ENCODE data around the gene TTC17.
A peak's percentile ranks its signal among the peaks of the same experiment; 100 is the strongest.
"Not testable (repeated sequence)": the region's sequence is repeated elsewhere in the genome, so short reads cannot be mapped to it uniquely, and the experiment has no call there.

TTC17 gene, protein sequence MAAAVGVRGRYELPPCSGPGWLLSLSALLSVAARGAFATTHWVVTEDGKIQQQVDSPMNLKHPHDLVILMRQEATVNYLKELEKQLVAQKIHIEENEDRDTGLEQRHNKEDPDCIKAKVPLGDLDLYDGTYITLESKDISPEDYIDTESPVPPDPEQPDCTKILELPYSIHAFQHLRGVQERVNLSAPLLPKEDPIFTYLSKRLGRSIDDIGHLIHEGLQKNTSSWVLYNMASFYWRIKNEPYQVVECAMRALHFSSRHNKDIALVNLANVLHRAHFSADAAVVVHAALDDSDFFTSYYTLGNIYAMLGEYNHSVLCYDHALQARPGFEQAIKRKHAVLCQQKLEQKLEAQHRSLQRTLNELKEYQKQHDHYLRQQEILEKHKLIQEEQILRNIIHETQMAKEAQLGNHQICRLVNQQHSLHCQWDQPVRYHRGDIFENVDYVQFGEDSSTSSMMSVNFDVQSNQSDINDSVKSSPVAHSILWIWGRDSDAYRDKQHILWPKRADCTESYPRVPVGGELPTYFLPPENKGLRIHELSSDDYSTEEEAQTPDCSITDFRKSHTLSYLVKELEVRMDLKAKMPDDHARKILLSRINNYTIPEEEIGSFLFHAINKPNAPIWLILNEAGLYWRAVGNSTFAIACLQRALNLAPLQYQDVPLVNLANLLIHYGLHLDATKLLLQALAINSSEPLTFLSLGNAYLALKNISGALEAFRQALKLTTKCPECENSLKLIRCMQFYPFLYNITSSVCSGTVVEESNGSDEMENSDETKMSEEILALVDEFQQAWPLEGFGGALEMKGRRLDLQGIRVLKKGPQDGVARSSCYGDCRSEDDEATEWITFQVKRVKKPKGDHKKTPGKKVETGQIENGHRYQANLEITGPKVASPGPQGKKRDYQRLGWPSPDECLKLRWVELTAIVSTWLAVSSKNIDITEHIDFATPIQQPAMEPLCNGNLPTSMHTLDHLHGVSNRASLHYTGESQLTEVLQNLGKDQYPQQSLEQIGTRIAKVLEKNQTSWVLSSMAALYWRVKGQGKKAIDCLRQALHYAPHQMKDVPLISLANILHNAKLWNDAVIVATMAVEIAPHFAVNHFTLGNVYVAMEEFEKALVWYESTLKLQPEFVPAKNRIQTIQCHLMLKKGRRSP

DNA sequence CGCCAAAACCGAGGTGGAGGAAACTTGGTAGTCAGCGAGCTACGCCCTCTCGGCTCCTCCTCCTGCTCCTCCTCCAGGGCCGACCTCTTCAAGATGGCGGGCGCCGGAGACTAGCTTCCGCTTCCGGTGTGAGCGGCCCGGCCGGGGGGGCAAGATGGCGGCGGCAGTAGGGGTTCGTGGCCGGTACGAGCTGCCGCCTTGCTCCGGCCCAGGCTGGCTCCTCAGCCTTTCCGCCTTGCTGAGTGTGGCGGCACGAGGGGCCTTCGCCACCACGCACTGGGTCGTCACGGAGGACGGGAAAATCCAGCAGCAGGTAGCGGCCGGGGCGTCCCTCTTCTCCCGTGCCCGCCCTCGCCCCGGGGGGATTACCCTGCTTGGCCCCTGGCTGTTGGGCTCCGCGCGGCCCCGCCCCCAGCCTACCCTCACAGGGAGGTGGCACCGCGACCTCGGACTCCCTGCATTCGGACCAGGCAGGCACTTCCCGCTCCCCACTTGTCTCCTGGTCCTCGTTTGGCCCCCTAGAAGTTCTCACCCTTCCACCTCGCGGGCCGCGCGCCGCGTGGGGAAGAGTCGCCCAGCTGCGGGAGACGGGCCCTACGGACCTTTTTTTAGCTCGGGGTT, at the start of gene TTC17:
TSS of gene TTC17 (plus strand) at position 120 of the 621 bp plus-strand sequence. CDS start at position 155, 35 bp downstream.
- DNase-seq = peak; percentile 94 to 97

DNA sequence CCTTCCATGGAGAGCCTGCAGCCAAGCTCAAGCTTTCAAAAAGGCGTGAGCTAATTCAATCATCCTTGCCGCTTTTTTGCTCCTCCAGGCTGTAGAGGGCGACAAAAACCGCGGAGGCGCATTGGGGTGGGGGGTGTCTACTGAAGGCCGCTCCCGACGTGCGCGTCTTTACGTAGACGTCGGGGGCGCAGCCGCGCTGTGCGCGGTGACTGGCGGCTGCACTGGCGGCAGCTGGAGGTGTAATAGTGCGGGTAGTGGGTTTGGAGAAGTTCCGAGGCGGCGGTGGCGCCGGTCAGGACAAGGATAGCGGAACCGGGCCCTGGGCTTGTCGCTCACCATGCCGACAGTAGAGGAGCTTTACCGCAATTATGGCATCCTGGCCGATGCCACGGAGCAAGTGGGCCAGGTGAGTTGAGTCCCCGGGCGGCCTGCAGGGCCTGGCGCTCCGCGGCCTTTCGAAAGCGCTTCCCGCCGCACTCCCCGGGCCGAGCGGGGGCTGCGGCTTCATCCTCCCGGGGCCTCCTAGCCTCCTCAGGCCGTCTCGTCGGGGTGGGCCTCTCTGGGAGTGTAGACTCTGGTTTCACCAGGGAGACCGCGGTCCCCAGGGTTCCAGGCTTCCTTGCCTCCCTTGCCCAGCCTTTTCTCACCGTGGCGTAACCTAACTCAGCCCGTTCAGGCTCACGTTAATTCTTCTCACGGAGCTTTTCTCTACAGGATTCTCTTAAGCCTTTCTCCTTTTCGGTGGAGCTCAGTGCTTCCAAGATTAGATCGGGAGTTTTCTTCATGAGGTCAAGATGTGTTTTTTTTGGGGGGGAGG, 46.7 kb upstream of the TTC17 start, which contains the start of gene API5:
TSS of gene API5 (plus strand) at position 206 of the 817 bp plus-strand sequence. CDS start at position 338, 132 bp downstream.
- DNase-seq = peak; percentile 97 to 98

DNA sequence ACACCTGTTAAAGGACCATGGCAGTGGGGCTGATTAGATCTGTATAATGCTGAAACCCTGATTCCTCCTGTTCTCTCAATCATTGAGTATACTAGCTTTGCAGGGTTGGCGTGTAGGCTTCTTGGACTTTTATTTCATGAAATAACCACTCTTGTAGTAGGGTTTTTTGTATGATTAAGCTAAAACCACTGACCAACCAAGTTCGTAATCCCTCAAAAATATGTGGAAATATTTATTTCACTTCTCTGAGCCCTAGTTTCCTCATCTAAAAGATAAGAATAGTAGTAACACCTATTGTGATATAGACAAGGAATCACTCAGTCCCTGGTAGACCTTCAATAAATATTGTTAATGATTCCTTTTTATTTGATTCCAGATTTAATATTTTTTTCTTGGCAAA, 42.8 kb upstream of the TTC17 start:
- no peak for DNase-seq

DNA sequence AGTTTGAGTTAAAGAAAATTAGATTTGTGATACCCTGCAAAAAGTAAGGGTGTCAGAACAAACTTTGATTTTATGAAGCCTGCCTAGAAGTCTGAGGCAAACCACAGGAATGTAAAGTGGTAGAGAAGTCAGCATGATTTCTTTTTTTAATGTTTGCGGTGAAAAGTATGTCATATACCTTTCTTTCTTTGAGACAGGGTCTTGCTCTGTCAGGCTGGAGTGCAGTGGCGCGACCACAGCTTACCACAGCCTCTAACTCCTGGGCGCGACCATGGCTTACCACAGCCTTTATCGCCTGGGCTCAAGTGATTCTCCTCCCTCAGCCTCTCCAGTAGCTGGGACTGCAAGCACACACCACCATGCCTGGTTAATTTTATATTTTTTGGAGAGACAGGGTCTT, 42.3 kb upstream of the TTC17 start:
- no peak for DNase-seq

DNA sequence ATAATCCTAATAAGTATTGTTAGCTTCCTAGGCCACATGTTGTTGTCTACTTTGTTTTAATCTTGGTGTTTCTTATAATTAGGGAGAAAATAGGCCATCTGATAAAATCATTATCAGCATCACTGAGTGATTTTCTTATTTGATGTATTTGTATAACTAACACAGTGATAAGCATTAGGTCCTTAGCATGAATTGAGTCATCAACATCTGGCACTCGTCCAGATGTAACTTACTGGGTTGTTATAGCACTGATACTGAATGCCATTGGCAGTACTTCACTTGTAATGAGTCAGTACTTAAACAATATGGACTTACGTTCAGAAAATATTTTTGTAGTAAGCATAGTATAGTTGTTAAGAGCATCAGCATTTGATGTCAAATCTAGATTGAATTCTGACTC, 30.7 kb upstream of the TTC17 start:
- peak in 1 of 2 experiments; percentile 4 for DNase-seq

DNA sequence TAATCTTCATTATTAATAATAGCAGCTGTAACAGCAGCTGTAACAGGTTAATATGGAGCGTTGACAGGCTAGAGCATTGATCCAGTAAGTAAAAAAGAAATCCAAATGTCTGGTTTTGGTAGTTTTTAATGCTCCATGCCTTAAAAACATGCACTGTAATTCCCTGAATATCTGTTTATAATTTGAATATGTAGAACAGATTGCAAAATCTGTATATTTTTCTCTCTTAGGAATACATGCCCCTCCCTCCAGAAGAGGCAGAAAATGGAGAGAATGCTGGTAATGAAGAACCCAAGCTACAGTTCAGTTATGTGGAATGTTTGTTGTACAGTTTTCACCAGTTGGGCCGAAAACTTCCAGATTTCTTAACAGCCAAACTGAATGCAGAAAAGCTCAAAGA, 30.2 kb upstream of the TTC17 start:
- no peak for DNase-seq

DNA sequence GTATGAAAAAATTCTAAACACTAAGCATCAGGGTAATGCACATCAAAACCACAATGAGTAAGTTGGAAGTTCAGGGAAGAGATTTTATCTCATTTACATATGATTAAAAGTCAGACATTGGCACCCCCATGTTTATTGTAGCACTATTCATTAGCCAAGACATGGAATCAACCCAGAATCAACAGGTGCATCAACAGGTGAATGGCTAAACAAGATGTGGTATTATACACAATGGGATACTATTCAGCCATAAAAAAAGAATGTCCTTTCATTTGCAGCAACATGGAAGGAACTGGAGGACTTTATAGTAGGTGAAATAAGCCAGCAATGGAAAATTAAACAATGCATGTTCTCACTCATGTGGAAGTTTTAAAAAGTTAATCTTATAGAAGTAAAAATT, 17.6 kb upstream of the TTC17 start:
- no peak for DNase-seq

DNA sequence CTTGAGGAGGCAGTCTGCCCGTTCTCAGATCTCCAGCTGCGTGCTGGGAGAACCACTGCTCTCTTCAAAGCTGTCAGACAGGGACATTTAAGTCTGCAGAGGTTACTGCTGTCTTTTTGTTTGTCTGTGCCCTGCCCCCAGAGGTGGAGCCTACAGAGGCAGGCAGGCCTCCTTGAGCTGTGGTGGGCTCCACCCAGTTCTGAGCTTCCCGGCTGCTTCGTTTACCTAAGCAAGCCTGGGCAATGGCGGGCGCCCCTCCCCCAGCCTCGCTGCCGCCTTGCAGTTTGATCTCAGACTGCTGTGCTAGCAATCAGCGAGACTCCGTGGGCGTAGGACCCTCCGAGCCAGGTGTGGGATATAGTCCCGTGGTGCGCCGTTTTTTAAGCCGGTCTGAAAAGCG, 7.3 kb upstream of the TTC17 start:
- DNase-seq = not testable (repeated sequence)

DNA sequence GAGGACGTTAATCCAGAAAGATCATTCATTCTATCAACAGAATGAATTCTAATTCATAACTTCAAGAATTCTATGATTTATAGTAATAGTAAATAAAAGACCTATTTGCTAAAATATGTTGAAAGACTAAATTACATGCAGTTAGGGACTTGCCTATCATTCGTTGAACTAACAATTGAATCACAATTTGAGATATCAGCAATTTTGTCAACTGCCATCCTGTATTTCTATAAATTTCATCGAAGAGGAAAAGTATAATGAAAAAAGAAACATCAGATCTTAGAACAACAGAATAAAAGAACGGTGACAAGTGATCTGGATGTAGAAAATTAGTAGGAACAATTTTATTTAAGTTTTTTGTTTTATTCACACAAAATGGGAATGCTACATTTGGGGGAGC, 4.4 kb upstream of the TTC17 start:
- DNase-seq = no peak

DNA sequence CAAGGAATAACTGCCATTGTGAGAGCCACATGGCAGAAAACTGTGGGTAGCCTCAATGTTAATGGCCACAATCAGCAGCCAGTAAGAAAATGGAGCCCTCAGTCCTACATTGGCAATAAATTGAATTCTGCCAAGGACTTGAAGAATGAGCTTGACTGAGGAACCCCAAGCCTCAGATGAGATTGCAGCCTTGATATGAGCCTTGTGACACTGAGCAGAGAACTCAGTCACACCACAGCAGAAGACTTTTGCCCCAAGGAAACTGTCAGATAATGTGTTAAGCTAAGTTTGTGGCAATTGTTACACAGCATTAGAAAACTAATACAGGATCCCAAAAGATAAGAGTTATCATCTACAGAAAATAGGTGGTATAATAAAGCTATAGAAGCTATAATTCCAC, 2.4 kb upstream of the TTC17 start:
- DNase-seq = no peak

DNA sequence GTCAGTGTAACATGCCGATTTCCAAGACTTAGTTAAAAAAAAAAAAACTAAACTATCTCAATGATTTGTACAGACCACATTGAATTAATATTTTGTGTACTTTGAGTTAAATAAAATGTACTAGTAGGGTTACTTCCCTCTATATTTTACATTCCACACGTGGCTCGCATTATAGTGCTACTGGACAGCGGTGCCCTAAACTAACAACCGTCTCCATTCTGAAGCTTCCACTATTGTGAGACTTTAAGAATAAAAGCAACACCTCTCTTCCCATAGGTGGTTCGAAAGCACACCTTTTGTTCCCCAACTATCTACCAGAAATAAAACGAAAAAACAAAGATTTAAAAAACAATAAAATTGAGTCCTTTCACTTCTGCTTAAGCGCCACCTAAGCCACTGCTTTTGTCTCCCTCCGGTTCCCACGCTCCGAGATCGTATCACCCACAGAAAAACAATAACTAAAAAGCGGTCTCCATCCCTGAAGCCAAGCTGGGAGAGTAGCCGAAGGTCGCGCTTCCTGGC, 380 bp upstream of the TTC17 start:
- no peak for DNase-seq

DNA sequence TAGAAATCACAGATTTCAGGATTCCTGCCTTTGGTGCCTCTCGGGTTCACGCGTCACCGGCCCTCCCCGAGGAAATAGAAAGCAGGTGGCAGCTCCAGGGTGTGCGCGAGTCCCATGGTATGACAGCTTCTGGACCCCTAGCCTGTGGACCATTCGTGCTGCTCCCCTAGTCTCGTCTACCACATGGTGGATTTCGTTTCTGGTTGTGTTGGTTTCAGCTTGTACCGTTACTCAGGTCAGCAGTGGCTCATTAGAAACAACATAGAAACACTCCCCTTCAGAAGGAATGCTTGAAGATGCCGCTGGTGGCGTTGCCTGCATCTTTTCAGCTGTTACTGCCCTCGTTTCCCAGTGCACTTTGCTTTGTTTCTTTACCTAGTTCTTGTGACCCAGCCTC, 700 bp downstream of the TTC17 start:
- peak in 1 of 2 experiments; percentile 19 for DNase-seq

DNA sequence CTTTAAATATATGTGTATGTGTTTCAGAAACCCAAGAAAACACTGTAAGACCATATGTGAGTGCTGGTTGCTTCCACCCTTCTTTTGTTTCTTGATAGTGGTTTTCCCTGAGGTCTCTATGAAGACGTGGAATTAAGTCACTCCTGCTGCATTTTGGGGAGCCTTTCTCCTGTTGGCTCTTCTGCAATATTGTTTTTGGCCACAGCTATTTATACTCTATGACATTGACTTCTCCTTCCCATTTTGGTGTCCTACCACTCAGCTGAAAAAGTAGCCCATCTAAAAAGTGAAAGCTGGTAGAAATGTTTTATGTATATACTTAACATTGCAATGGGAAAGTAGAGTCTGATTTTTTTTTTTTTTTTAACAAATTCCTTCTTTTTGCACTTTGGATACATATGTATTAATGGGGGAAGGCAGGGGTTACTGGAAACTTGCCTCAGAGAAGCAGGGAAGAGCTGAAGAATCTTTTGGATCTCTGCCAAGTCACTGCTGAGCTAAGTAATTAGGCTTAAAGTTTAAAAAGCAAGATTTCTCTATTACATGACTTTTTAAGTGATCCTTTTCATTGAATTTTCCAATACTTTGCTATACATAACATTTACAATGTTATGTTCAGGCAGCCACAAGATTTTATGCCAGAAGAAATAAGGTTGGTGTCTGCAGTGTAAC, 1.8 kb downstream of the TTC17 start:
- DNase-seq = no peak

DNA sequence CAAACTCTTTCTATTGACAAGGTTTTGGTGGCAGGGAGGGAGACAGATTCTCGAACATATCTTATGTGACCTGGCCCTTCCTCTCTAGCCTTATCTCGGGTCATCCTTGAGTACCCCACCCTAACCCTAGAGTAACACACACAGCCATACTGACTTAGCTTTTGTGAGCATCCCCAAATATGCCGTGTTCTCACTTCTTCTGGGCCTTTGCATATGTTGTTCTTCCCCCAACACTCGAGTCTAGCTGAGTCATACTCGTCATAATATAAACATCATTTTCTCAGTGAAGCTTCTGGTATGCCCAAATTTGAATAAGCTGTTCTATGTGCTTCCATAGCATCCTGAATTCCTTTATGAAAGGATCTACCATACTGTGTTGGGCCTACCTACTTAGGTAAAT, 8.0 kb downstream of the TTC17 start:
- DNase-seq = no peak

DNA sequence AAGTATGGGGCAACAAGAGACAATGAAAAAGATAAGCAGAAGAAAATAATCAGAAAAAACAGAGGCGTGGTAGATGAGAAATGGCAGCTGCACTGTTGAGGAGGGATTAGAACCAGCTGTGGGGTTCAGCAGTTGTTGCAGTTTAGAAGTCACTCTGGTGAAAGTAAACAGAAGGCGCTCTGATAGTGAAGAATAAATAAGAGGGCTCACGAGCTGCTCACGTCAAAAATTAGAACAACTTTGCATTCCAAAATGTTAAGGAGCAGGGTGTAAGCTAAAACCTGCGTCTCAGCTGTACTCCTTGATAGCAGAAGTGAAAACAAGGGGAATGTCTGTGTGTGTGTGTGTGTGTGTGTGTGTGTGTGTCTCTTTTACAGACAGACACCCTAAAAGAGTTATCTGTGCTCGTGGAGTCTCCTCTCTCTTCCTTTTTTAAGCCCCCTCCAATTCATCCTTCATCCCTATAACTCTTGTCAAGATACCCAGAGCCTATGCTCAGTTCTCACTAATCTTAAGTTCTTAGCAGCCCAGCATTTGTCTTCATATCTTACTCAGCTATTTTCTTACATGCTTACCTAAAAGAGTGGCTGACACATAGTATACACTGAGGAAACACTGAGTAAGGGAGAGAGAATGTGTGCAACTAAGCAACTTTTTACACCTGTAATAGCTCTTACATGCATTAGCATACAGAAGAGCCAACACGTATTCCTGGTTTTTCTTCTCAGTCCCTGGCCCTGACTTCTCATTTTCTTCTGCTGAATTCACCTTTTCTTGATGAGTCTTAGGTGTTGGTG, 8.9 kb downstream of the TTC17 start:
- no peak for DNase-seq

DNA sequence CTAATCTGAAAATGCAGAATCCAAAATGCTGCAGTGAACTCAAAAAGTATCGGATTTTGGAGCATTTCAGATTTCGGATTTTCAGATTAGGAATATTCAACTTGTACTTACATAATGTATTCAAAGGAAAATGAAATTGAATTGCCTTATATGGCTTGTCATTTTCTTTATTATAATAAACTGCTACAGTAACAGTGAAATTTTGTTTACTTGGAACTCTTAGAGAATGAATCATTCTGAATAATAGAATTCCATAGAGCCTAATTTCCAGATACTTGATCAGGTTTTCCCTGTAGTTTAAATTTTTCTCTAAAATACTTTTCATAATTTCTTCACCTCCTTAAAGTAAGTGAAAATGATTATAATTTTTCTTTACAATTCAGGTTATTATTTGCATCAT, 17.3 kb downstream of the TTC17 start:
- DNase-seq = no peak

DNA sequence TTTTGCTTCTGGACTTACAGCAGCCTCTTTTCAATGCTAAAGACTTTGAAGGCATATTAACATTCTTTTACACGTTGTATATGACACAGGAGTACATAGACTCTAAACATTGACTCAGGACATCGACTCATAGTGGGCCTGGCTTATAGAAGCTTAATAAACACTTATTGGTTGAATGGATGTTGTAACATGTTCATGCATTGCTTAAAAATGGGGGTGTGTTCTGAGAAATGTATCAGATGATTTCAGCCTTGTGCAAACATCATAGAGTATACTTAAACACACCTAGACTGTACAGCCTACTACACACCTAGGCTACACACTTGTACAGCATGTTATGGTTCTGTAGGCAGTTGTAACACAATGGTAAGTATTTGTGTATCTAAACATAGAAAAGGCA, 17.9 kb downstream of the TTC17 start:
- no peak for DNase-seq

DNA sequence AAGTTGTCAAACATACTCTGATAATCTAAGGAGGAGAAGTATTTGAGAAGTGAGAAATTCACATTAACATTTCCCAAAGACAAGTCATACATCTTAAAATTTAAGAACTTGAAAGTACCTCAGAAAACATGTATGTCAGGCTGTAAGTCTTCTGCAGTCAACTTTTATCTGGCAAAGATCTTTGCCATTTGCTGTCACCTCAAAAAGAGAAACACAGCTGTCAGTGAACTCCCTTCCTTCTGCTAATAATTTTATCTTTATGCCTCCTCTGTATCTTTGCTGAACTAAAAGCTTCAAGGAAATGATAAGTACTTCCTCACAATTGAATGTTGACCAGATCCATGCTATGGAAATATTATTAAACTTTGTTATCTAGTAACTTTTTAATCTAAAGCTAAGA, 18.7 kb downstream of the TTC17 start:
- no peak for DNase-seq

DNA sequence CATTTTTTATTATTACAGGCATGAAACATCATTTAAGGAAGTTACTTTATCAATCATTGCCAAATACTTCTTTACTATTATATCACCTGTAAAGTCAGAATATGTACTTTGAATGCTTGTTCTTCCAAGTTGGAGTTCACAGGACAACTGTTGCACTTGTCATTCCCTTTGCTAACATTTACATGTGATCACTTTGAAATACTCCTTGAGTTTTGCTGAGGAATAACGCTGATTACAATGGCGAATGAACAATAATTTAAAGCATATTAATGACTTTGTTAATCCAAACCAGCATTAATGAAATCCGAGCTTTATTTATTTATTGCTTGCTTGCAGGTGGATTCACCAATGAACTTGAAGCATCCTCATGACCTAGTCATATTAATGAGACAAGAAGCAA, 20.2 kb downstream of the TTC17 start:
- DNase-seq = no peak

DNA sequence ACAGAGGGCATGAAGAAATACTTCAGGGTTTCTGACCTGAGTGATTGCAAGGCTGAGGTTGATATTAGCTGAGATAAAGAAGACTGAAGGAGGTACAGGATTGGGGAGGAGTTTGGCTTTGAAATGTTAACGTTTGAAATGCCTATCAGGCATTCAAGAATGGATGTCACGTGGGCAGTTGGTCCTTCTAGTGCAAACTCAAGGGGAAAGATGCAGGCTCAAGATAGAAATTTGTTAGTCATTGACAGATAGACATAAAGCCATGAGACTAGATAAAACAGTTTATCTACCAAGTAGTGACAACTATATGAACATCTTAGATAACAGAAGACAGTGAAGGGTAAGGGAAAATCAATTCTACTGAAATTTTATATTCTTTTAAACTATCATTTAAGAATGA, 23.1 kb downstream of the TTC17 start:
- DNase-seq = no peak

Data from NCI-H2081 (cell line).